H9 (cell line): ENCODE results near the gene CMTM5. TPM values are rescaled to one million over a fixed set of nuclear protein-coding genes. Genes with fewer than 3 reads are reported as not detected.

Experiments used
- DNase-seq: peaks from one replicate; pipeline ENCODE4 v3.0.0-alpha.2; 2017
- H2AFZ ChIP-seq: one replicate; pipeline ENCODE4 v1.6.1; 2013; ENCODE audit warnings: mild to moderate bottlenecking, low read length, control low read depth, moderate library complexity
- H2AK5ac ChIP-seq: 2 replicates; pipeline ENCODE4 v1.6.1; 2013; ENCODE audit warnings: low read length, control low read depth, mixed read lengths; ENCODE audit not compliant: insufficient read length
- H2BK120ac ChIP-seq: one replicate; pipeline ENCODE4 v1.6.1; 2013; ENCODE audit warnings: low read depth, mild to moderate bottlenecking, low read length, control low read depth, inconsistent platforms; ENCODE audit not compliant: poor library complexity, severe bottlenecking
- H2BK12ac ChIP-seq: 2 replicates; pipeline ENCODE4 v1.6.1; 2013; ENCODE audit warnings: low read length, control low read depth, mixed read lengths, low read depth; ENCODE audit not compliant: insufficient read length
- H2BK15ac ChIP-seq: 2 replicates; pipeline ENCODE4 v1.6.1; 2013; ENCODE audit warnings: low read depth, low read length, control low read depth
- H2BK20ac ChIP-seq: one replicate; pipeline ENCODE4 v1.6.1; 2013; ENCODE audit warnings: low read depth, mild to moderate bottlenecking, low read length, control low read depth, inconsistent platforms; ENCODE audit not compliant: poor library complexity, severe bottlenecking
- H2BK5ac ChIP-seq: 2 replicates; pipeline ENCODE4 v1.6.1; 2013; ENCODE audit warnings: low read length, control low read depth, mixed read lengths; ENCODE audit not compliant: insufficient read length
- H3K14ac ChIP-seq: 2 replicates; pipeline ENCODE4 v1.6.1; 2013; ENCODE audit warnings: low read length, control low read depth; ENCODE audit not compliant: insufficient read depth
- H3K18ac ChIP-seq: 2 replicates; pipeline ENCODE4 v1.6.1; 2013; ENCODE audit warnings: low read depth, mild to moderate bottlenecking, mixed read lengths, low read length, control low read depth; ENCODE audit not compliant: insufficient read length
- H3K23ac ChIP-seq: 2 replicates; pipeline ENCODE4 v1.6.1; 2013; ENCODE audit warnings: low read length, control low read depth, mixed read lengths, low read depth; ENCODE audit not compliant: insufficient read length
- H3K23me2 ChIP-seq: 2 replicates; pipeline ENCODE4 v1.6.1; 2013; ENCODE audit warnings: low read depth, mild to moderate bottlenecking, mixed read lengths, low read length, control low read depth; ENCODE audit not compliant: insufficient read length, poor library complexity, severe bottlenecking
- H3K27ac ChIP-seq: 2 replicates; pipeline ENCODE4 v1.5.1; 2013; ENCODE audit warnings: low read length, control low read depth, mixed read lengths, low read depth; ENCODE audit not compliant: insufficient read length
- H3K27me3 ChIP-seq: 2 replicates; pipeline ENCODE4 v1.6.1; 2013; ENCODE audit warnings: low read length, control low read depth, inconsistent platforms; ENCODE audit not compliant: insufficient read depth
- H3K4ac ChIP-seq: 2 replicates; pipeline ENCODE4 v1.6.1; 2013; ENCODE audit warnings: low read depth, mild to moderate bottlenecking, control low read depth, inconsistent platforms, low read length, moderate library complexity
- H3K4me1 ChIP-seq: 2 replicates; pipeline ENCODE4 v1.6.1; 2013; ENCODE audit warnings: low read length, control low read depth, inconsistent platforms; ENCODE audit not compliant: insufficient read depth
- H3K4me2 ChIP-seq: 2 replicates; pipeline ENCODE4 v1.6.1; 2013; ENCODE audit warnings: low read length, control low read depth, mixed read lengths; ENCODE audit not compliant: insufficient read length, insufficient read depth
- H3K56ac ChIP-seq: 2 replicates; pipeline ENCODE4 v1.6.1; 2013; ENCODE audit warnings: low read depth, mild to moderate bottlenecking, mixed read lengths, low read length, control low read depth; ENCODE audit not compliant: insufficient read length
- H3K79me1 ChIP-seq: 2 replicates; pipeline ENCODE4 v1.6.1; 2013; ENCODE audit warnings: low read depth, mild to moderate bottlenecking, moderate library complexity, low read length, control low read depth, inconsistent platforms; ENCODE audit not compliant: insufficient read depth, poor library complexity, severe bottlenecking
- H3K79me2 ChIP-seq: 2 replicates; pipeline ENCODE4 v1.6.1; 2013; ENCODE audit warnings: low read length, control low read depth, inconsistent platforms; ENCODE audit not compliant: insufficient read depth
- H3K9ac ChIP-seq: 2 replicates; pipeline ENCODE4 v1.6.1; 2013; ENCODE audit warnings: low read length, control low read depth, mixed read lengths; ENCODE audit not compliant: insufficient read length; ENCODE audit errors: extremely low read depth
- H3K9me3 ChIP-seq: one replicate; pipeline ENCODE4 v1.6.1; 2013; ENCODE audit warnings: low read depth, low read length, inconsistent platforms; ENCODE audit not compliant: control insufficient read depth
- H3T11ph ChIP-seq: one replicate; pipeline ENCODE4 v1.6.1; 2013; ENCODE audit warnings: mild to moderate bottlenecking, low read length, control low read depth, inconsistent platforms
- H4K20me1 ChIP-seq: one replicate; pipeline ENCODE4 v1.6.1; 2013; ENCODE audit not compliant: control insufficient read depth, insufficient read length, insufficient read depth
- H4K5ac ChIP-seq: 2 replicates; pipeline ENCODE4 v1.6.1; 2013; ENCODE audit warnings: low read depth, mild to moderate bottlenecking, mixed read lengths, low read length, control low read depth; ENCODE audit not compliant: insufficient read length
- H4K8ac ChIP-seq: replicated peaks from 2 replicates; pipeline ENCODE4 v1.6.1; 2013; ENCODE audit warnings: low read length, control low read depth, mixed read lengths, low read depth; ENCODE audit not compliant: insufficient read length
- H4K91ac ChIP-seq: 2 replicates; pipeline ENCODE4 v1.6.1; 2013; ENCODE audit warnings: low read depth, mild to moderate bottlenecking, moderate library complexity, mixed read lengths, low read length, control low read depth; ENCODE audit not compliant: insufficient read length
- H3K27ac Mint-ChIP-seq, 3 experiments: 2 replicates in 2 of 3; 3 replicates in 1 of 3; pipeline ENCODE4 v1.8.0; 2020 to 2021; ENCODE audit warnings: mixed read lengths in 3 of 3, mild to moderate bottlenecking in 1 of 3, moderate library complexity in 1 of 3
- H3K27me3 Mint-ChIP-seq: 2 replicates; pipeline ENCODE4 v1.8.0; 2021; ENCODE audit warnings: low read depth, mild to moderate bottlenecking, moderate library complexity, mixed read lengths
- H3K36me3 Mint-ChIP-seq, 3 experiments: 2 replicates in 2 of 3; 3 replicates in 1 of 3; pipeline ENCODE4 v1.8.0; 2020 to 2021; ENCODE audit warnings: low read depth in 3 of 3, mixed read lengths in 3 of 3; ENCODE audit not compliant: insufficient read depth in 1 of 3
- H3K4me1 Mint-ChIP-seq, 2 experiments: 2 replicates each; pipeline ENCODE4 v1.8.0; 2020; ENCODE audit warnings: mixed read lengths in 2 of 2
- H3K4me3 Mint-ChIP-seq, 2 experiments: 2 replicates in 1 of 2; 3 replicates in 1 of 2; pipeline ENCODE4 v1.8.0; 2020 to 2021; ENCODE audit warnings: mild to moderate bottlenecking in 2 of 2, mixed read lengths in 2 of 2, moderate library complexity in 1 of 2
- H3K9me3 Mint-ChIP-seq, 2 experiments: 2 replicates in 1 of 2; 3 replicates in 1 of 2; pipeline ENCODE4 v1.8.0; 2020; ENCODE audit warnings: mild to moderate bottlenecking in 2 of 2, mixed read lengths in 2 of 2, moderate library complexity in 1 of 2
- WGBS: extraction: QIAGEN DNeasy Blood & Tissue Kit; methylation state at CpG from one replicate; pipeline ENCODE4 v1.1.7; 2013; ENCODE audit warnings: missing lambda C conversion rate, low lambda C conversion rate, mixed read lengths; ENCODE audit not compliant: insufficient read length; ENCODE audit errors: extremely low coverage; 5-methylcytosine and 5-hydroxymethylcytosine counted together
- total RNA-seq: library from RNA; stranded (reverse); gene quantifications from 2 replicates; pipeline ENCODE4 v1.2.1, GENCODE V29; 2021
- TF ChIP-seq, protein P1 (sequence below): fragments of 200-600 bp; sonication (generic); conservative IDR thresholded peaks from 3 replicates; pipeline ENCODE4 v1.8.0; 2021; ENCODE audit warnings: antibody characterized with exemption, mild to moderate bottlenecking

The CMTM5 gene
- total RNA-seq, 1 experiment from 2014 or later: not detected

DNA sequence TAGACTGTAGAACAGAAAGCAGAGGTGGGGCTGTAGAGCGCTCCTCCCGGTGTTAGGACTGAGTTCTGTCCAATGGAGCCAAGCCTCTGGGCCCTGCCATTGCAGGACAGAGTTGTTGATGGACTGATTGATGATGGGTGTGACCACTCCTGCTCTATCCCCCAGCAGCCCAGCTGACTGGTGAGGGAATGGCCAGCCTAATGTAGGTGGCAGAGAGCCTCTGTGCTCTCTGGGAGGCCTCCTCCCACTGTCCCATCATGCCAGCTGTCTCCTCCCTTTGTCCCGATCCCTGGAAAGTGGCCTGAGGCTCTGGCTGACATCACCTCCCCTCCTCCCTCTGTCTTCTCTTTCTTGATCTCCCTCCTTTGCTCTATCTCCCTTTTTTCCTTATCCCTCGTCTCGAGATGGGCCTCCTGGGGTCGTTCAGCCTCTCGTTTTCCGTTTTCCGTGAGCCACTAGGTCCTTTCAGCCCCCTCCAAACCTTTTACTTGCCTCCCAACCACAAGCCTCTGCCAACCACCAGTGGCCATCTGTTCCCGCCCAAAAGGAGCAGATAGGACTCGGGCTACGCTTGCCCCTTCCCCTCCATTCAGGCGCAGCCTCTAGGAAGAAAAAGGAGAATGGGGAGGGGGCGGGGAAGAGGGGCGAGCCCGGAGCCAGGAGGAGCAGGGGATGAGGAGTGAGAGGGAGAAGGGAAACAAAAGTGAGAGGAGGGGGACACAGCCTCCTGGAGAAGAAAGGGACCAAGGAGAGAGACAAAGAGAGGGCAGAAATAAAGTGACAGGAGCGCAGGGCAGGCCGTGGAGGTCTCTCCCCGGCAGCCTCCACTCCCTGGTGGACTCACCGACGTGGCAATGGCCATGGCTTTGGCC is 12.4 kb upstream of the CMTM5 start:
- Histone ChIP-seq H3K79me2 (no peaks in the 10 kb centered on the region), H3K79me1 (no peaks in the 10 kb centered on the region), H2BK120ac (no peak overlapping the region), H3K27ac (no peak overlapping the region), H2BK12ac (no peak overlapping the region), H2AK5ac (no peak overlapping the region), H4K8ac (no peak overlapping the region), H2AFZ (no peak overlapping the region), H2BK15ac (no peak overlapping the region), H3K4me2 (peak overlapping the region; percentile 56), H3K14ac (peak overlapping the region; percentile 34; the same call in 1 of the 2 replicates), H3K4me1 (peaks cover 4% of the 10 kb centered on the region; the same call in 1 of the 2 replicates), H3K4ac (no peak overlapping the region), H3K23me2 (peaks cover 23% of the 10 kb centered on the region), H4K91ac (no peak overlapping the region), H3K9me3 (no peaks in the 10 kb centered on the region), H3K9ac (peak overlapping the region; percentile 18), H2BK5ac (no peak overlapping the region), H3K18ac (peak overlapping the region; percentile 9), H3K27me3 (no peaks in the 10 kb centered on the region; the same call in 1 of the 2 replicates), H3K23ac (no peak overlapping the region), H4K5ac (no peak overlapping the region), H3K56ac (no peak overlapping the region), H4K20me1 (no peaks in the 10 kb centered on the region), H3T11ph (no peak overlapping the region), H2BK20ac (no peak overlapping the region)
- TF ChIP-seq, protein P1, sequence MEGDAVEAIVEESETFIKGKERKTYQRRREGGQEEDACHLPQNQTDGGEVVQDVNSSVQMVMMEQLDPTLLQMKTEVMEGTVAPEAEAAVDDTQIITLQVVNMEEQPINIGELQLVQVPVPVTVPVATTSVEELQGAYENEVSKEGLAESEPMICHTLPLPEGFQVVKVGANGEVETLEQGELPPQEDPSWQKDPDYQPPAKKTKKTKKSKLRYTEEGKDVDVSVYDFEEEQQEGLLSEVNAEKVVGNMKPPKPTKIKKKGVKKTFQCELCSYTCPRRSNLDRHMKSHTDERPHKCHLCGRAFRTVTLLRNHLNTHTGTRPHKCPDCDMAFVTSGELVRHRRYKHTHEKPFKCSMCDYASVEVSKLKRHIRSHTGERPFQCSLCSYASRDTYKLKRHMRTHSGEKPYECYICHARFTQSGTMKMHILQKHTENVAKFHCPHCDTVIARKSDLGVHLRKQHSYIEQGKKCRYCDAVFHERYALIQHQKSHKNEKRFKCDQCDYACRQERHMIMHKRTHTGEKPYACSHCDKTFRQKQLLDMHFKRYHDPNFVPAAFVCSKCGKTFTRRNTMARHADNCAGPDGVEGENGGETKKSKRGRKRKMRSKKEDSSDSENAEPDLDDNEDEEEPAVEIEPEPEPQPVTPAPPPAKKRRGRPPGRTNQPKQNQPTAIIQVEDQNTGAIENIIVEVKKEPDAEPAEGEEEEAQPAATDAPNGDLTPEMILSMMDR: no peak
- peaks cover 19 to 38% (median 25%) of the 10 kb centered on the region in 3 experiments for H3K36me3 Mint-ChIP-seq
- peaks cover 29% of the 10 kb centered on the region for H3K27me3 Mint-ChIP-seq
- H3K27ac Mint-ChIP-seq: peak overlapping the region; percentile 90 to 93 (median 90)
- H3K4me1 Mint-ChIP-seq: peaks cover 32 to 38% of the 10 kb centered on the region in 2 experiments
- no CpG with 5 or more reads among the region's 21 CpGs for WGBS
- peak; percentile 70 for DNase-seq
- H3K9me3 Mint-ChIP-seq: peaks cover 0 to 2% of the 10 kb centered on the region in 2 experiments; a peak in 1 of 5 replicates
- H3K4me3 Mint-ChIP-seq: peak overlapping the region; percentile 79 to 94
